ENCODE data around the gene UBE2O.

UBE2O gene

DNA sequence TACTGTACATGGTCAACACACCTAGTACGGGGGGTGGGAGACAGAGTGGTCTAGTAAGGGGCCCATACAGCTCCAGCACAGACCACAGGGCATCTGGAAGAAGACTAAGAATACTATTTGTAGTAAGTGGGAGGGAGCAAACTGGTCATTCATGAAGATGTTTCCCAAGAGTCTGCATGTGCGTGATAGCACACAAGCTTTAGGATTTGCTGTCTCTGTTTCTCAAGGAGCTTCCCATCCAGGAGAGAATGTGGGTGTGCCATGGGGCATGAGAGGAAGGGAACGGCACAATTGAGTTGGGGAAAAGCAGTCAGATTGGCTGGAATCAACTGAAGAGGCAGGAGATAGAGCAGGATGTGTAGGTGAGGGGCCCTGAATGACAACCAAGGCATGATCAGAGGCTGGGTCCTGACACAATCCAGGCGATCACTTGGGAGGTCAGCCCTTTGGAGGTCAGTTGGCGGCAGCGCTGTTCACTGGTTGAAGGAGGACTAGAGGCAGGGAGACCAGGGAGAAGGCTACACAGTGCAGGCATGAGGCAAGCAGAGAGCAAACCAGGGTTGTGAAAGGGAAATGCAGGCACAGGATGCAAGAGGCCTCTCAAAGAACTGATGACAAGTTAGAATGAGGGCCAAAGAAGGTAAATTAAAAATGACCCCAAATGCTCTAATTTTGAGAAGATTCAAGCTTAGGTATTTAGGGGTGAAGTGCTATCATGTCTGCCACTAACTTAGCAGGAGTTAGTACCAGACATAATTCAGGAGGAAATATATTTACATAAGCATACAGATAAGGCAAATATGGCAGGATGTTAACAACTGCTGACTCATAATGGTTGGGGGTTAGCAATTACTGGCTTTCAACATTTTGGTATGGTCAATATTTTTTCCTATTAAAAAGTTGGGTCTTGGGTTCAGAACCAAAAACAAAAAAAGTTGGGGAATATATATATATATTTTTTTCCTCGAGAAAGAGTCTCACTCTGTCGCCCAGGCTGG is 10.3 kb downstream of the UBE2O start:
- FAIRE-seq (peak; percentile 45), DNase-seq (ENCODE audit: insufficient read length, low spot score) (no peak)

- FAIRE-seq (no peak), DNase-seq (ENCODE audit: insufficient read length, low spot score) (no peak)
Observed at GRCh38 chr17:76441686-76442340, 11.1 kb downstream of the UBE2O start.

- no peak for FAIRE-seq
- no peak for DNase-seq (ENCODE audit: insufficient read length, low spot score)
Observed at GRCh38 chr17:76440751-76441362, 12.1 kb downstream of the UBE2O start.

GRCh38 chr17:76439314-76439928 is 13.5 kb downstream of the UBE2O start:
- FAIRE-seq (no peak), DNase-seq (ENCODE audit: insufficient read length, low spot score) (no peak)

- FAIRE-seq (no peak), DNase-seq (ENCODE audit: insufficient read length, low spot score) (no peak)
Observed at GRCh38 chr17:76438906-76439305, 14.0 kb downstream of the UBE2O start.

DNA sequence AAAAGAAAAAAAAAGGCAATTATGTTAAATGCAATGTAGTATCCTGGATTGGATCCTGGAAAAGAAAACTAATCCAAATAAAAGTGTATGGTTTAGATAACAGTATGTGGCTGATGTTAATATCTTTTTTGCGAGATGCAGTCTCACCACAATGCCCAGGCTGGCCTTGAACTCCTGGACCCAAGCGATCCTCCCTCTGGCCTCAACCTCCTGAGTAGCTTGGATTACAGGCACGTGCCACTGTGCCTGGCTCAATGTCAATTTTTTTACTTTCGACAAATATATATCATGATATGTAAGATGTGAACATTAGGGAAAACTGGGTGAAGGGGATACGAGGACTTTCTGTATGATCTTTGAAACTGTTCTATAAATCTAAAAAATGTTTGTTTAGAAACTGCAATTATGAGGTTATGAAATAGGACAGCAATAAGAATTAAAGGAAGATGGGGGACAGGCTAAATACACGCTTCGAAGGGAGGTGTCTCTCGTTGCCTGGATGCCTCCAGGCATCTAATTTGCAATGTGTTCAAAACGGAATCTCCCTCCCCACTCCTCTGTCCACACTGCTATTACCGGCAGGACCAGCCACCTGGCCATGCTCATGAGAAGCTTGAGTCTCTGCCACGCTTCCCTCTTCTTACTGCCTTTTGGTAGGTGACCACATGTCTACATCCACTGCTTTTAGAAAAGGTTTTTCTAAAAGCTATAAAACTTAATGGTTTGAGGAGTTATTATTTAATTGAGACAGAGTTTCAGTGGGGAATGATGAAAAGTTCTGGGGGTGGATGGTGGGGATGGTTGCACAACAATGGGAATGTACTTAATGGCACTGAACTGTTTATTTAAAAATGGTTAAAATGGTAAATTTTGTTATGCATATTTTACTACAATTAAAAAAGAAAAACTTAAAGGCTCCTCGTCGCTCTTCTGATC is 15.2 kb downstream of the UBE2O start:
- DNase-seq (ENCODE audit: insufficient read length, low spot score) (no peak), FAIRE-seq (no peak)

DNA sequence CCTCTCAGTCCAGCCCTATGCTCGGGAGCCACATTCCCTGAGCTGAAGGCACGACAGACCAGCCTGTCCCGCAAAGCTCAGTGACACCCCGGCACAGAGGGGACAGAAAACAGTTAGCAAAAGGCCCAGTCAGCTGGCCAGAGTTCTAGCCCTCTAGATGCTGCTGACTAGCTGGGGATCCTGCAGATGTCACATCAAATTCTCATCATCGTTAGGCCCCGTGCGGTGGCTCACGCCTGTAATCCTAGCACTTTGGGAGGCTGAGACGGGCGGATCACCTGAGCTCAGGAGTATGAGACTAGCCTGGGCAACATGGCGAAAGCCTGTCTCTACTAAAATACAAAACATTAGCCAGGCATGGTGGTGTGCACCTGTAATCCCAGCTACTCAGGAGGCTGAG is 17.2 kb downstream of the UBE2O start:
- no peak for FAIRE-seq
- DNase-seq (ENCODE audit: insufficient read length, low spot score): no peak

DNA sequence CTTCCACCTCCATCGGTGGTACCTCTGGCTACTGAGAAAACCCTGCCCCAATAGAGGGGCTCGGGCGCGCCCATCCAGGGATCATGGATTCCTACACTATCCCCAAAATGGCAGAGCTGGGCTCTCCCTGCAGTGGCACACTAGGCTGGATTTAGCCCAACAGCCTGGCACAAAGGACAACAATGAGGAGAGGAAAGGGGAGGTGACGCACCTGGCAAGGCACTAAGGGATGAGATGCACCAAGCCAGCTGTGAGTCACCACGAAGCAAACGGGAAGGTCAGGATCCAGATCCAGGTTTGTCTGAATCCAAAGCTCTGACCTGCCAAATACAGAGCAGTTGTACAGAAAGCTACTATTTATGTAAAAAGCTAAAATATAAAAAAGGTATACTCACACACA is 18.1 kb downstream of the UBE2O start:
- no peak for DNase-seq (ENCODE audit: insufficient read length, low spot score)
- FAIRE-seq: no peak

DNA sequence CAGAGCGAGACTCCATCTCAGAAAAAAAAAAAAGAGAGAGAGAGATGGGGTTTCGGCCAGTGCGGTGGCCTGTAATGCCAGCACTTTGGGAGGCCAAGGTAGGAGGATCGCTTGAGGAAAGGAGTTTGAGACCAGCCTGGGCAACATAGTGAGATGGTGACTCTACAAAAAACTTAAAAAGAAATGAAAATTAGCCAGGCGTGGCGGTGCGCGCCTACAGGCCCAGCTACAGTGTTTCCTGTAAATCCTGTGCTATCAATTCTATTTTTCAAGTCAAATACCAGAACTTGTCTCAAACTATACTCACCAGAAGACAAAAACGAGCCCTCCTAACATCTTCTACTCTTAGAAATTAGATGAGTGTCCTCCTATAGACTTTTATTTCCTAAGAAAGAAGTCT is 19.3 kb downstream of the UBE2O start:
- DNase-seq (ENCODE audit: insufficient read length, low spot score): no peak
- no peak for FAIRE-seq

DNA sequence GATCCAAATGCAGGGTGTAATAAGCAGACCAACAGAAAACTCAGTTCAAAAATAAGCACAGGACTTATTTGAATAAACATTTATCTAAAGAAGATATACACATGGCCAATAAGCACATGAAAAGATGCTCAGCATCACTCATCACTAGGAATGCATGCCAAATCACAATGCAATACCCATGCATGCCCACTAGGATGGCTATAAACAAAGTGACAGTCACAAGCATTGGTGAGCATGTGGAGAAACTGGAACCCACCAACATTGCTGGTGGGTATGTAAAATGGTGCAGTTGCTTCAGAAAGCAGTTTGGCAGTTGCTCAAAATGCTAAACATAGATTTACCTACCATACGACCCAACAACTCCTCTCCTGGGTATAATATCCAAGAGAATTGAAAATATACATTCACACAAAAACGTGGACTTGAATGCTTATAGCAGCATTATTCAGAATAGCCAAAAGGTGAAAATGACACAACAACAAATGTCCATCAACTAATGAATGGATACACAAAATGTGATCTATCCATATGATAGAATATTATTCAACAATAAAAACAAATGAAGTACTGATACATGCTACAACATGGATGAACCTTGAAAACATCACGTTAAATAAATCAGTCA is 20.1 kb downstream of the UBE2O start:
- DNase-seq (ENCODE audit: insufficient read length, low spot score) (no peak), FAIRE-seq (peak; percentile 52)

GRCh38 chr17:76432004-76432403 is 20.9 kb downstream of the UBE2O start:
- FAIRE-seq (no peak), DNase-seq (ENCODE audit: insufficient read length, low spot score) (no peak)

GRCh38 chr17:76431509-76431908 is 21.4 kb downstream of the UBE2O start:
- DNase-seq (ENCODE audit: insufficient read length, low spot score): no peak
- no peak for FAIRE-seq

DNA sequence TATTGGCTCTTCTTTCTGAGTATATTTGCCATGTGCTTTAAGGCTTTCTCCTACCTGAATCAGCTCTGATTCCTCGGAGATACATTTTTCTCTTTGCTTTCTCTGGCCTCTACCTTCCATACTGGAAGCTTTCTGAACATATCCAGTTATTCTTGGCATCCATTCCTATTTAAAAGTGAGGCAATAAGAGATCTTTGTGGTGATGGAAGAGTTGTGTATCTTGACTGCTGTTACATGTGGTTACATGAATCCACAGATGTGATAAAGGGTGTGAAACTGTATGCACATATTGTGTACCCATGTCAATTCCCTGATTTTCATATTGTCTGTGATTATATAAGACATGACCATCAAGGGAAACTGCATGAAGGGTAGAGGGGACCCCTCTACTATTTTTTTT is 24.4 kb downstream of the UBE2O start:
- DNase-seq (ENCODE audit: insufficient read length, low spot score) (no peak), FAIRE-seq (no peak)

DNA sequence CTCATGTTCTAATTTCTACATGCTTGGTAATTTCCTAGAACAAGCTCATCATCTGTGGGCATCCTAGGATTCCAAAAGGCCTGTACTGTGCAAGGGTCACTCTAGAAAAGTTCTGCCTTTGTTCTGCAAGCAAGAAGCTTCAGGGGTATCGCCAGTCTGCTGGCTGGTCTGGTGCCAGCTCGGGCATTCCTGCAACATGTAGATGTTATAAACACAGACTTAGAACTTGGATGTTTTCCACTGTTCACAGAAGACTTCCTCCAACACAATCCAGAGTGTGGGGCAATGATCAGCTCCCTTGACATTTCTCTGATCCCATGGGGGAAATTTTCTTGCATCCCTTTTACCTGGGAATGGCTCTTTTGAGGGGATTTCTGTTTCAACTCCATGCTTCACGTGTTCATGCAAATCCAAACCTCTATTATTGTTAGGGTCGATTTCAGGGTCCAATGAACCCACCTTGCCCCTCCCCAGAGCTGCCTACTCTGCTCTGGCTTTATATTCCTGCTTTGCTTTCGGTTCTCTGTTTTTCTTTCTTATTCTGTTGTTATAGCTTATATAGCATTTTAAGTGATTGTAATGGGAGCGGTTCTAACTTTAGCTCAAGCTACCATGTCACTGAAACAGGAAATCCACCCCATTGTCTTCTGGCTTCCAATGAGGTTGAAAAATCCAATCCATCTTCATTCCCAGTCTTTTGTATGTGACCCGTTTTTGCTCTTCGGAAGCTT is 25.3 kb downstream of the UBE2O start:
- DNase-seq (ENCODE audit: insufficient read length, low spot score) (no peak), FAIRE-seq (peak; percentile 14)

DNA sequence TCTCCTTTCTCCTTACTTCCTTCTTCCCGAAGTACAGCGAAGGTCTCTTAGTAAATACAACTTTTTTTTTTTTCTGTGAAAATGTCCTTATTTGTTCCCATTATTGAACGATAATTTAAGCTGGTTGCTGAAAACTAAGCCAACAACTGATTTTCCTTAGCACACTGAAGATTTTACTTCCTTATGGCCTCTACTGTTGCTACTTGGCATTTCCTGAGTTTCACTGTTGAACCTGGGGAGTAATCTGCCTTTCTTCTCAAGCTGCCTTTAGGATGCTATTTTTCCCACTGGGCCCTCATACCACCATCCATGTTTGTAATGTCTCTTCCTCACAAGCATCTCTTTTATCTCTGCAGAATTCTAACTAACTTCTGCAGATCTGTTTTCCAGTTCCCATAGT is 26.1 kb downstream of the UBE2O start:
- no peak for FAIRE-seq

DNA sequence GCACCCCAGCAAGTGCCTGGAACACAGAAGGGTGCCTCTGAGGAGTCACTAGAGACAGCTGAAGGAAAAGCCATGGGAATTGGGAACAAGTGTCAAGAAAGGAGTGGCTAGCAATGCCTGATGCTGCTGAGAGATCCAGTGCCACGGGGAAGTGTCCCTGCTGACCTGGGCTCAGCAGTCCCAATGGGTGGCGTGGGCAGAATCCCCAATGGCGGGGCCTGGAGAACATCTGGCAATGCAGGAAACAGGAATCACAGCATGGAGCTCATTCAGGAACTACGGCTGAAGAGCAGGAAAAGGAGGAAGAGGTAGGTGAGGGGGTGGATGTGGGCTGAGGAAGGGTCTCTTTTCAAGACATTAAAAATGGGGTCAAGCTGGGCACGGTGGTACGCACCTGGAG is 30.1 kb downstream of the UBE2O start:
- no peak for FAIRE-seq
- DNase-seq (ENCODE audit: insufficient read length, low spot score): no peak

More for the DNA sequence above, 26.1 kb downstream of the UBE2O start:
- DNase-seq (ENCODE audit: insufficient read length, low spot score): no peak

GRCh38 chr17:76422406-76422805 is 30.5 kb downstream of the UBE2O start:
- FAIRE-seq (no peak), DNase-seq (ENCODE audit: insufficient read length, low spot score) (no peak)

- FAIRE-seq (no peak), DNase-seq (ENCODE audit: insufficient read length, low spot score) (no peak)
Observed at GRCh38 chr17:76421044-76421407, 31.9 kb downstream of the UBE2O start.

All from GM19239 (cell line).